GM12878 (cell line): ENCODE measurements around the gene AOC3.

Experiments used
- BMI1 ChIP-seq: fragments of 450-650 bp; IDR thresholded peaks from 2 replicates; pipeline ENCODE4 v1.6.1; 2016; ENCODE audit warnings: mild to moderate bottlenecking, moderate library complexity, borderline replicate concordance
- CTCF ChIP-seq, 3 experiments: IDR thresholded peaks in 2 of 3; conservative IDR thresholded peaks in 1 of 3; 2 replicates each; pipeline ENCODE4 v1.5.1; 2011; ENCODE audit warnings: low read depth in 3 of 3, low read length in 3 of 3, mild to moderate bottlenecking in 3 of 3, control low read depth in 2 of 3, moderate library complexity in 2 of 3, inconsistent platforms in 1 of 3, mixed read lengths in 1 of 3; ENCODE audit not compliant: control insufficient read depth in 2 of 3, insufficient read depth in 1 of 3; ENCODE audit errors: extremely low read depth in 1 of 3
- GABPA ChIP-seq: IDR thresholded peaks from 2 replicates; pipeline ENCODE4 v1.6.1; 2014; ENCODE audit warnings: antibody characterized with exemption, low read depth, mild to moderate bottlenecking, inconsistent platforms
- HDGF ChIP-seq: fragments of 450-650 bp; IDR thresholded peaks from 2 replicates; pipeline ENCODE4 v1.6.1; 2016; ENCODE audit warnings: antibody characterized with exemption
- NR2C1 ChIP-seq: fragments of 450-650 bp; IDR thresholded peaks from 2 replicates; pipeline ENCODE4 v1.6.1; 2017; ENCODE audit warnings: antibody characterized with exemption, mild to moderate bottlenecking, moderate library complexity
- POLR2AphosphoS5 ChIP-seq: IDR thresholded peaks from 2 replicates; pipeline ENCODE4 v1.6.1; 2011; ENCODE audit warnings: mild to moderate bottlenecking, low read length, inconsistent platforms
- REST ChIP-seq: IDR thresholded peaks from 2 replicates; pipeline ENCODE4 v1.6.1; 2012; ENCODE audit warnings: mild to moderate bottlenecking, low read depth, low read length
- SMAD1 ChIP-seq: fragments of 450-650 bp; IDR thresholded peaks from 2 replicates; pipeline ENCODE4 v1.6.1; 2018; ENCODE audit warnings: mild to moderate bottlenecking, low read depth; ENCODE audit not compliant: partially characterized antibody
- SP1 ChIP-seq: IDR thresholded peaks from one replicate; pipeline ENCODE4 v1.6.1; 2011; ENCODE audit warnings: low read depth, low read length
- SPI1 ChIP-seq: IDR thresholded peaks from 2 replicates; pipeline ENCODE4 v1.6.1; 2011; ENCODE audit warnings: low read depth, mild to moderate bottlenecking, low read length, moderate library complexity, borderline replicate concordance; ENCODE audit not compliant: insufficient read depth
- YY1 ChIP-seq: IDR thresholded peaks from 2 replicates; pipeline ENCODE4 v1.6.1; 2011; ENCODE audit warnings: low read depth, mild to moderate bottlenecking, low read length

- TF ChIP-seq HDGF (no peak), SMAD1 (no peak), BMI1 (no peak), REST (no peak), NR2C1 (no peak), GABPA (no peak), SP1 (no peak), POLR2AphosphoS5 (no peak), CTCF (IDR thresholded peaks at IDR 0.05 in 2 of 3, conservative IDR thresholded peaks at IDR 0.05 in 1 of 3; ENCODE audit: control insufficient read depth in 2 of 3, extremely low read depth in 1 of 3, insufficient read depth in 1 of 3, low read depth in 3 of 3, low read length in 3 of 3) (no peak), YY1 (no peak), SPI1 (no peak)
Observed at GRCh38 chr17:42850954-42851353, at the start of gene AOC3.
